Subcutaneous adipose tissue (tissue), 4 donors: ENCODE results near the gene CEP44. TPM values are rescaled to one million over a fixed set of nuclear protein-coding genes. Genes with fewer than 3 reads are reported as not detected.

Experiments used
- CTCF ChIP-seq: fragments of 450-650 bp; IDR thresholded peaks from one replicate; pipeline ENCODE4 v1.5.1; 2016; ENCODE audit warnings: low read depth, mild to moderate bottlenecking, control low read depth, antibody characterized with exemption, moderate library complexity
- total RNA-seq, 4 donors: library from RNA; depleted of rRNA; stranded (reverse); fragments of >200 nt; gene quantifications; one replicate each; pipeline ENCODE4 v1.1.0, GENCODE V29; 2016

The CEP44 gene
- total RNA-seq, 4 donors from 2014 or later = 14.7 to 18.7 (median 18.4) TPM

GRCh38 chr4:174378951-174379350 lies 95.2 kb downstream of the CEP44 start:
- TF ChIP-seq CTCF = no peak

GRCh38 chr4:174380699-174381439 lies 97.2 kb downstream of the CEP44 start:
- no peak for TF ChIP-seq CTCF

- no peak for TF ChIP-seq CTCF
Measured at GRCh38 chr4:174381440-174381800, 97.7 kb downstream of the CEP44 start.

Other genes starting within 250 kb of the CEP44 start
- 10 to 100 TPM; 31.4 to 47.6 (median 40.1) TPM for gene FBXO8, start 244 bp upstream of the CEP44 start, total RNA-seq
- gene HPGD, start 238.6 kb downstream of the CEP44 start, total RNA-seq = 100 to 1,000 TPM in 2 of 4 donors, 10 to 100 TPM in 2; 20.5 to 167 (median 111) TPM